Thymus (tissue), 11 donors: ENCODE results near the gene GPR18. TPM values are rescaled to one million over a fixed set of nuclear protein-coding genes. Genes with fewer than 3 reads are reported as not detected.

ENCODE experiments used
- DNase-seq, 9 donors: peaks; one replicate each; pipeline ENCODE4 v3.0.0-alpha.2; 2013; ENCODE audit warnings: low spot score in 9 of 9, low read depth in 6 of 9, missing footprints in 1 of 9
- H3K27ac ChIP-seq, 2 donors: one replicate each; pipeline ENCODE4 v1.5.1; 2013; ENCODE audit warnings: control low read depth in 1 of 2, low read depth in 1 of 2, low read length in 1 of 2, mild to moderate bottlenecking in 1 of 2, moderate library complexity in 1 of 2
- H3K27me3 ChIP-seq, 2 donors: one replicate each; pipeline ENCODE4 v1.5.1; 2013; ENCODE audit warnings: low read length in 1 of 2; ENCODE audit not compliant: control insufficient read depth in 2 of 2, insufficient read depth in 1 of 2
- H3K36me3 ChIP-seq, 2 donors: one replicate each; pipeline ENCODE4 v1.5.1; 2013; ENCODE audit warnings: low read length in 1 of 2, mild to moderate bottlenecking in 1 of 2, moderate library complexity in 1 of 2; ENCODE audit not compliant: control insufficient read depth in 2 of 2, insufficient read depth in 2 of 2
- H3K4me1 ChIP-seq, 2 donors: one replicate each; pipeline ENCODE4 v1.5.1; 2013; ENCODE audit warnings: low read length in 2 of 2; ENCODE audit not compliant: control insufficient read depth in 2 of 2, insufficient read depth in 2 of 2
- H3K4me3 ChIP-seq, 2 donors: one replicate each; pipeline ENCODE4 v1.5.1; 2013; ENCODE audit warnings: low read length in 2 of 2, control low read depth in 1 of 2, mild to moderate bottlenecking in 1 of 2
- H3K9me3 ChIP-seq, 2 donors: one replicate each; pipeline ENCODE4 v1.5.1; 2013; ENCODE audit warnings: low read length in 1 of 2, mild to moderate bottlenecking in 1 of 2; ENCODE audit not compliant: control insufficient read depth in 2 of 2, insufficient read depth in 1 of 2
- WGBS: extraction: QIAGEN DNeasy Blood & Tissue Kit; methylation state at CpG from one replicate; pipeline ENCODE4 v1.1.7; 2013; 5-methylcytosine and 5-hydroxymethylcytosine counted together
- polyA plus RNA-seq: library from polyadenylated mRNA; stranded (reverse); fragments of 200-250 nt; gene quantifications from one replicate; pipeline ENCODE4 v1.2.3, GENCODE V29; 2013
- total RNA-seq: library from RNA; stranded (reverse); fragments of 120-200 nt; gene quantifications from one replicate; pipeline ENCODE4 v1.2.4, GENCODE V29; 2013
- donor health status: healthy.

GPR18 gene
- total and polyA plus RNA-seq, 2 donors, result 6.7 to 8.1 TPM

DNA sequence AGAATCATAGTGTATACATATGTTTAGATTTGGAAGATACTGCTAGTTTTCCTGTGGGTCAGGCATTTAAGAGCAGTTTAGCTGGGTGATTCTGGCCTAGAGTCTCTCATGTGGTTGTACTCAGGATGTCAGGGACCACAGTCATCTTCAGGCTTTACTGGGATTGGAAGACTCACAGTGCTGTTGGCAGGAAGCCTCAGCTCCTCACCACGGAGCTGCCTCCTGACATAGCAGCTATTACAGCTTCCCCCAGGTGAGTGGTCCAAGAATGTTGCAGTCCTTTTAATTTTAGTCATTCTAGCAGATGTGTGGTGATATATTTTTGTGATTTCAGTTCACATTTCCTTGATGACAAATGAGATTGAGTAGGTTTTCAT is 16.9 kb upstream of the GPR18 start:
- no peak overlapping the region for H3K27ac ChIP-seq
- no peak overlapping the region for H3K4me3 ChIP-seq
- H3K4me1 ChIP-seq, result peaks cover 5 to 29% of the 10 kb centered on the region in 2 donors
- H3K27me3 ChIP-seq, result no peaks in the 10 kb centered on the region
- 0% methylated on average over 1 of the region's 1 CpG for WGBS
- DNase-seq, result peak in 2 of 9 donors; percentile 44 to 61
- H3K36me3 ChIP-seq, result peaks cover 5 to 37% of the 10 kb centered on the region in 2 donors
- peaks cover 2 to 4% of the 10 kb centered on the region in 2 donors for H3K9me3 ChIP-seq

- Histone ChIP-seq H3K36me3 (peaks cover 3 to 28% of the 10 kb centered on the region in 2 donors), H3K27ac (peak overlapping the region in 1 of 2 donors; percentile 36), H3K9me3 (peaks cover 2 to 4% of the 10 kb centered on the region in 2 donors), H3K4me1 (peaks cover 5 to 29% of the 10 kb centered on the region in 2 donors), H3K4me3 (no peak overlapping the region), H3K27me3 (no peaks in the 10 kb centered on the region)
- WGBS, result 96% methylated on average over 2 of the region's 2 CpGs
- no peak for DNase-seq
Measured at GRCh38 chr13:99273128-99273527, 14.9 kb upstream of the GPR18 start.

DNA sequence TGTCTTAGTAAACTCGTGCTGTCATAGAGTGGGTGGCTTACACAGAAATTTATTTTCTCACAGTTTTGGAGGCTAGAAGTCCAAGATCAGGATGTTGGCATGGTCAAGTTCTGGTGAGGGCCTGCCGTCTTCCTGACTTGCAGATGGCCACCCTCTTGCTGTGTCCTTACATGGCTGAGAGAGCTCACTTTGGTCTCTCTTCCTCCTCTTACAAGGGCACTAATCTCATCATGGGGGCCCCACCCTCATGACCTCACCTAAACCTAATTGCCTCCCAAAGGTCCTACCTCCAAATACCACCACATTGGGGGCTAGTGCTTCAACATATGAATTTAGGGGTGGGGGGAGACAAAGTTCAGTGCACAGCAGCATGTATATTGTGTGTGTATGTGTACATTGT is 14.3 kb upstream of the GPR18 start:
- Histone ChIP-seq H3K36me3 (peaks cover 3 to 32% of the 10 kb centered on the region in 2 donors), H3K27me3 (no peaks in the 10 kb centered on the region), H3K4me1 (peaks cover 5 to 24% of the 10 kb centered on the region in 2 donors), H3K9me3 (peaks cover 2 to 4% of the 10 kb centered on the region in 2 donors), H3K4me3 (no peak overlapping the region), H3K27ac (no peak overlapping the region)
- WGBS, result 98% methylated on average over 2 of the region's 2 CpGs
- no peak for DNase-seq

- Histone ChIP-seq H3K4me1 (peaks cover 5 to 17% of the 10 kb centered on the region in 2 donors), H3K36me3 (peaks cover 3 to 27% of the 10 kb centered on the region in 2 donors), H3K27me3 (no peaks in the 10 kb centered on the region), H3K4me3 (no peak overlapping the region), H3K27ac (no peak overlapping the region), H3K9me3 (peaks cover 2 to 4% of the 10 kb centered on the region in 2 donors)
- WGBS, result 96% methylated on average over 3 of the region's 3 CpGs
- no peak for DNase-seq
Measured at GRCh38 chr13:99271249-99271648, 13.1 kb upstream of the GPR18 start.

- DNase-seq, result no peak
- H3K4me1 ChIP-seq, result peaks cover 5 to 10% of the 10 kb centered on the region in 2 donors
- H3K4me3 ChIP-seq, result no peak overlapping the region
- H3K27ac ChIP-seq, result no peak overlapping the region
- 81% methylated on average over 2 of the region's 2 CpGs for WGBS
- H3K27me3 ChIP-seq, result no peaks in the 10 kb centered on the region
- peaks cover 2 to 4% of the 10 kb centered on the region in 2 donors for H3K9me3 ChIP-seq
- peaks cover 3 to 21% of the 10 kb centered on the region in 2 donors for H3K36me3 ChIP-seq
Measured at GRCh38 chr13:99270518-99270917, 12.3 kb upstream of the GPR18 start.

DNA sequence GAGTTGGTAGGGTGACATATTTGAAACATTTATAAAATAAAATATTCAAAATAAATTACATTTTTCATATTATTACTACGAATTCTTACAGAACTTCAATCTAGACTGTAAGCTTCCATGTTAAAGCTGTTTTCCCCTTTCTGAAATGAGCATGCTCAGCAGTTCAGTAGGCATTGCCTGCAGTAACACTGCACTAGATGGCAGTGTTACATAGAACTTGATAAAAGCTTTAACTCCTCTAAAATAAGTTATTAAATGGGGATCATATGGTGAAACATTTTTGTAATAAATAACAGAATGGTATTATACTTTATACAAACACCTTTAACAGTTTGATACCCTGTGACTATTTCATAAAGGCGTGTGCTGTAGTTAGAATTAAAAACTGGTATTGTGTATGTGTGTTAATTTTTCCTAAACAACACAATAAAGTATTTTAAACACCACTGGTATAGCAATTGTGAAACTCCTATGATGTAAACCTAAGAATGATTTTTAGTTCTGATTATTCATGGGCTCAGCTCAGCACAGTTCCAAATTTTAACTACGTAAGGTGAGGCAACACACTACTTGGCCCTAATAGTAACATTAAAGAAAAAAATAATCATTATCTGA is 11.6 kb upstream of the GPR18 start:
- peaks cover 3 to 21% of the 10 kb centered on the region in 2 donors for H3K36me3 ChIP-seq
- peak in 6 of 9 donors; percentile 42 to 77 (median 57) for DNase-seq
- H3K27me3 ChIP-seq, result no peaks in the 10 kb centered on the region
- peaks cover under 1 to 5% of the 10 kb centered on the region in 2 donors for H3K4me1 ChIP-seq
- 77% methylated on average over 3 of the region's 3 CpGs for WGBS
- no peak overlapping the region for H3K4me3 ChIP-seq
- H3K27ac ChIP-seq, result no peak overlapping the region
- peaks cover 2 to 4% of the 10 kb centered on the region in 2 donors for H3K9me3 ChIP-seq

- Histone ChIP-seq H3K9me3 (peaks cover 2 to 4% of the 10 kb centered on the region in 2 donors), H3K4me3 (no peak overlapping the region), H3K36me3 (peaks cover 3 to 23% of the 10 kb centered on the region in 2 donors), H3K4me1 (peaks cover 0 to 9% of the 10 kb centered on the region in 2 donors), H3K27me3 (no peaks in the 10 kb centered on the region), H3K27ac (no peak overlapping the region)
- 97% methylated on average over 3 of the region's 3 CpGs for WGBS
- DNase-seq, result no peak
Measured at GRCh38 chr13:99268822-99269221, 10.6 kb upstream of the GPR18 start.

DNA sequence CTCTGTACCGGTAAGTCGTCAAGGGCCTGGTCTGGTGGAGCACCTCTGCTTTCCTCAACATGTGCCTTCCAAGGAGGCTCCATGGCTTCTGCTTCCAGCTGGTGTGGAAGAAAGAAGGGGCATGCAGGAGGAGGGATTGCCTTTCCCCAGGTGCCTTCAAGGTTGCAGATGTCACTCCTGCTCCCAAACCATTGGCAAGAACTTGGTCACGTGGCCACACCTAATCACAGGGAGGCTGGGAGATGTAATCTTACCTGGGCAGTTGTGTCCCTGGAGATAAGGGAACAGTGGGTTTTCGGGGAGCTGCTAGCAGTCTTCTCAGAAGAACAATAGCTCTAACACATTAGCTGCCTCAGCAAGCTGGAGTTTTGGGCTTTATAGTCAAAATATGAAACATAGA is 9.7 kb upstream of the GPR18 start:
- no peak for DNase-seq
- H3K9me3 ChIP-seq, result peaks cover 2 to 4% of the 10 kb centered on the region in 2 donors
- peaks cover 0 to 10% of the 10 kb centered on the region in 2 donors for H3K4me1 ChIP-seq
- H3K4me3 ChIP-seq, result no peak overlapping the region
- peaks cover 3 to 23% of the 10 kb centered on the region in 2 donors for H3K36me3 ChIP-seq
- H3K27me3 ChIP-seq, result no peaks in the 10 kb centered on the region
- WGBS, result 99% methylated on average over 4 of the region's 4 CpGs
- H3K27ac ChIP-seq, result no peak overlapping the region

GRCh38 chr13:99266827-99267226 is 8.6 kb upstream of the GPR18 start:
- H3K36me3 ChIP-seq, result peaks cover 0 to 15% of the 10 kb centered on the region in 2 donors
- 95% methylated on average over 6 of the region's 6 CpGs for WGBS
- peaks cover 0 to 10% of the 10 kb centered on the region in 2 donors for H3K4me1 ChIP-seq
- DNase-seq, result no peak
- H3K4me3 ChIP-seq, result no peak overlapping the region
- no peaks in the 10 kb centered on the region for H3K9me3 ChIP-seq
- H3K27ac ChIP-seq, result no peak overlapping the region
- H3K27me3 ChIP-seq, result no peaks in the 10 kb centered on the region
